Activated T-helper 1 cell treated with anti-CD3 and anti-CD28 coated beads, Interleukin-12 subunit alpha, Interleukin-12 subunit beta, Interleukin-2, Interleukin-4 antibody, amounts not matched to agents 30 ng/mL and 10 ng/mL and 1 ng/mL, durations not matched to agents 14 hours and 24 hours and 36 hours (primary cell): Measurements from ENCODE around the gene ATL2. TPM values are rescaled to one million over a fixed set of nuclear protein-coding genes. Genes with fewer than 3 reads are reported as not detected.
A peak's percentile ranks its signal among the peaks of the same experiment; 100 is the strongest.

Experiments used
- DNase-seq: peaks from one replicate; pipeline ENCODE4 v3.0.0; 2021; ENCODE audit warnings: low spot score
- H3K27ac Mint-ChIP-seq: one replicate; pipeline ENCODE4 v1.8.0; 2021; ENCODE audit warnings: mild to moderate bottlenecking, mixed read lengths
- H3K27me3 Mint-ChIP-seq: one replicate; pipeline ENCODE4 v1.8.0; 2022; ENCODE audit warnings: mild to moderate bottlenecking, moderate library complexity, mixed read lengths; ENCODE audit not compliant: insufficient read depth
- H3K36me3 Mint-ChIP-seq: one replicate; pipeline ENCODE4 v1.8.0; 2021; ENCODE audit warnings: low read depth, mixed read lengths
- H3K4me1 Mint-ChIP-seq: one replicate; pipeline ENCODE4 v1.8.0; 2021; ENCODE audit warnings: low read depth, mixed read lengths
- H3K4me3 Mint-ChIP-seq: one replicate; pipeline ENCODE4 v1.8.0; 2021; ENCODE audit warnings: mild to moderate bottlenecking, moderate library complexity, mixed read lengths
- H3K9me3 Mint-ChIP-seq: one replicate; pipeline ENCODE4 v1.8.0; 2021; ENCODE audit warnings: mixed read lengths
- intact Hi-C: fragments of 100-400 bp; cut with micrococcal nuclease; formaldehyde crosslinking; loops from one replicate; pipeline ENCODE4 v1.15.1; 2024
- total RNA-seq: library from RNA; stranded (reverse); gene quantifications from 2 replicates; pipeline ENCODE4 v1.2.3, GENCODE V29; 2022

ATL2 gene
- total RNA-seq, 1 donor from 2014 or later, result 62.1 TPM

DNA sequence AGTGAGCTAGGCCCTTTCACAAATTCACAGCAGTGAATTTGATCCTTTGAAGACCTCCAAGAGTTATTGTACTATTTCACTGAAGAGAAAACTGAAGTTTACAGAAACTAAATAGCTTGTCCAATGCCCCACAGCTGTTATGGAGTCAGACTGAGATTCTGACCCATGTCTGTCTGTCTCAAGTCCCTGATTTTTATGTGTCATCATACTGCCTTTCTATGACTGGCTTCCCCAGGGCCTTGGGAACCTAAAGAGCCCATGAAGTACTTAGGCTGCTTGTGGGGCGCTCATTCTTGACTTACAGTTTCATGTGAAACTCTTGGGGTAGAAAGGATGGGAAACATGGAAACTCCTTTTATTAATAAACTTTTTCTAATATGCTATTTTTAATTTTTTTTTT lies 107.7 kb downstream of the ATL2 start:
- H3K27ac Mint-ChIP-seq, result no peak overlapping the region

DNA sequence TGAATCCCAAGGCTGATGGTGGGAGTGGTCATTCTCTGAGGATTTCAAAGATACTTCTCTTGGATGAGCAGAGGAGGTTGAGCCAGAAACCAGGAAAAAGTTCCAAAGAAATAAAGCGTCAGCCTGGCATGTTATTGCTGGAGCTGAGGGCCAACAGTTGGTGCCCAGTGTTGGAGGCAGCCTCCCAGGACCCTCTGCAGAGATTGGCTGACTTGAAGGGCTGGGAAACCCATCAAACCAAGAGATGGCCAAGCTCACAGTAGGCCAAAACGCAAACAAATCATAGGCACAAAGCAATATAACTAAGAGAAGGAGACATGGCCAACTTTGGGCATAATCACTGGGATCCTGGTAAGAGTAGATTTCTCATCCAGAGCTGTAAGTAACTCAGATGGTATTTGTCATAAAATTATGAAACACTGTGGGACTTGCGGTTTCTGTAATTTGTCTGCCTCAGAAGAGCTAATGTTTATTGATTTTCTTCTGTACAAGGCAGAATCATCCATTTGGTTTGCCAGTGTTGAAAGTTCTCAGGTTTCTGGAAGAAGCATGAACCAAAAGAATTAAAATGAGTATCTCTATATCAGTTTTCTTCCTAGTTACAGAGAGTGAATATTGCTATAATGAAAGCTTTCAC lies 108.3 kb downstream of the ATL2 start:
- intact Hi-C loops, result no loop called here

More for the DNA sequence above, 107.7 kb downstream of the ATL2 start:
- H3K4me1 Mint-ChIP-seq, result peaks cover 7% of the 10 kb centered on the region
- no peak for DNase-seq
- H3K4me3 Mint-ChIP-seq, result no peak overlapping the region
- H3K27me3 Mint-ChIP-seq, result peaks cover 2% of the 10 kb centered on the region
- peaks cover 4% of the 10 kb centered on the region for H3K36me3 Mint-ChIP-seq
- intact Hi-C loops, result no loop called here
- H3K9me3 Mint-ChIP-seq, result peaks cover 15% of the 10 kb centered on the region

DNA sequence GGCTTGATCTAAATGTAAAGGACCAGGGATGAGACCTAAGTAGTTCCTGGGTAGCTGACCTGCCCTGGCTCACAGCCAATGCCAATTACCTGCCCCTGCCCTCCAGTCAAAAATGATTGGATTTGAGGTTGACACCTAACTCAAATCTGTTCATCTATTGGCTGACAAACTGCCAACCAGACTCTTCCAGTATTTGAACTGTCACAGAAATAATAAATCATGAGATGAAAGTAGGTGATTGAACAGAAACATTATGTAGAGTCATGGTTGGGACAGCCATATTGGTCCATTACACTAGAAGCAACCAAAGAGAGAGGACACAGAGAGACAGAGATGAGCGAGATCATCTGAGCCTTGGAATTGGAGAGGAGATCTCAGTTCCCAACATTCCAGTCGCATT lies 109.1 kb downstream of the ATL2 start:
- intact Hi-C loops, result no loop called here
- H3K4me1 Mint-ChIP-seq, result peaks cover 8% of the 10 kb centered on the region
- no peak overlapping the region for H3K27ac Mint-ChIP-seq
- no peaks in the 10 kb centered on the region for H3K27me3 Mint-ChIP-seq
- no peak overlapping the region for H3K4me3 Mint-ChIP-seq
- peaks cover 15% of the 10 kb centered on the region for H3K9me3 Mint-ChIP-seq
- no peak for DNase-seq
- peaks cover 4% of the 10 kb centered on the region for H3K36me3 Mint-ChIP-seq

More for the DNA sequence above, 108.3 kb downstream of the ATL2 start:
- H3K27ac Mint-ChIP-seq, result no peak overlapping the region
- peaks cover 5% of the 10 kb centered on the region for H3K4me1 Mint-ChIP-seq
- no peak for DNase-seq
- H3K27me3 Mint-ChIP-seq, result peaks cover 1% of the 10 kb centered on the region
- H3K9me3 Mint-ChIP-seq, result peaks cover 15% of the 10 kb centered on the region
- no peak overlapping the region for H3K4me3 Mint-ChIP-seq
- H3K36me3 Mint-ChIP-seq, result peaks cover 4% of the 10 kb centered on the region

- intact Hi-C loops, result no loop called here
- no peak for DNase-seq
- H3K4me3 Mint-ChIP-seq, result no peak overlapping the region
- no peak overlapping the region for H3K27ac Mint-ChIP-seq
- no peaks in the 10 kb centered on the region for H3K27me3 Mint-ChIP-seq
- peaks cover 4% of the 10 kb centered on the region for H3K36me3 Mint-ChIP-seq
- peaks cover 15% of the 10 kb centered on the region for H3K9me3 Mint-ChIP-seq
- peaks cover 11% of the 10 kb centered on the region for H3K4me1 Mint-ChIP-seq
Measured at GRCh38 chr2:38267270-38267925, 109.7 kb downstream of the ATL2 start.

- peaks cover 20% of the 10 kb centered on the region for H3K4me1 Mint-ChIP-seq
- H3K4me3 Mint-ChIP-seq, result no peak overlapping the region
- peaks cover 4% of the 10 kb centered on the region for H3K36me3 Mint-ChIP-seq
- no peaks in the 10 kb centered on the region for H3K27me3 Mint-ChIP-seq
- intact Hi-C loops, result no loop called here
- peak overlapping the region; percentile 59 for H3K27ac Mint-ChIP-seq
- no peak for DNase-seq
- H3K9me3 Mint-ChIP-seq, result peaks cover 15% of the 10 kb centered on the region
Measured at GRCh38 chr2:38266382-38267061, 110.6 kb downstream of the ATL2 start.

- Mint-ChIP-seq H3K27ac (no peak overlapping the region), H3K27me3 (peaks cover 1% of the 10 kb centered on the region), H3K9me3 (peaks cover 15% of the 10 kb centered on the region), H3K4me1 (peaks cover 31% of the 10 kb centered on the region), H3K4me3 (no peak overlapping the region), H3K36me3 (peaks cover 4% of the 10 kb centered on the region)
- intact Hi-C loops, result no loop called here
- no peak for DNase-seq
Measured at GRCh38 chr2:38265461-38265860, 111.6 kb downstream of the ATL2 start.

- no peak overlapping the region for H3K4me3 Mint-ChIP-seq
- peaks cover 35% of the 10 kb centered on the region for H3K4me1 Mint-ChIP-seq
- no peak for DNase-seq
- peaks cover 2% of the 10 kb centered on the region for H3K27me3 Mint-ChIP-seq
- peaks cover 4% of the 10 kb centered on the region for H3K36me3 Mint-ChIP-seq
- intact Hi-C loops, result loop anchor here (5.0 kb wide), 2 partner anchors 77 to 157 kb away; no protein-coding TSS in a partner anchor
- no peak overlapping the region for H3K27ac Mint-ChIP-seq
- H3K9me3 Mint-ChIP-seq, result peaks cover 15% of the 10 kb centered on the region
Measured at GRCh38 chr2:38264396-38265221, 112.5 kb downstream of the ATL2 start.

- Mint-ChIP-seq H3K9me3 (peaks cover 15% of the 10 kb centered on the region), H3K27me3 (peaks cover 2% of the 10 kb centered on the region), H3K36me3 (peaks cover 4% of the 10 kb centered on the region), H3K4me1 (peaks cover 35% of the 10 kb centered on the region), H3K27ac (no peak overlapping the region), H3K4me3 (no peak overlapping the region)
- DNase-seq, result no peak
- intact Hi-C loops, result loop anchor here (2.0 to 5.0 kb wide), 3 partner anchors 76 to 226 kb away; no protein-coding TSS in a partner anchor
Measured at GRCh38 chr2:38263293-38263692, 113.8 kb downstream of the ATL2 start.

GRCh38 chr2:38262069-38262871 lies 114.8 kb downstream of the ATL2 start:
- intact Hi-C loops, result loop anchor here (1.0 to 5.0 kb wide), 4 partner anchors 75 to 225 kb away; partner anchors contain the start of gene ATL2
- Mint-ChIP-seq H3K9me3 (peaks cover 8% of the 10 kb centered on the region), H3K36me3 (peaks cover 4% of the 10 kb centered on the region), H3K4me1 (peaks cover 35% of the 10 kb centered on the region), H3K4me3 (no peak overlapping the region), H3K27me3 (peaks cover 2% of the 10 kb centered on the region), H3K27ac (peak overlapping the region; percentile 4)
- DNase-seq, result no peak

GRCh38 chr2:38261569-38262068 lies 115.5 kb downstream of the ATL2 start:
- H3K4me3 Mint-ChIP-seq, result no peak overlapping the region
- H3K9me3 Mint-ChIP-seq, result peaks cover 4% of the 10 kb centered on the region
- intact Hi-C loops, result loop anchor here (1.0 to 5.0 kb wide), 5 partner anchors 74 to 225 kb away; partner anchors contain the start of genes ATL2 and CYP1B1
- peaks cover 5% of the 10 kb centered on the region for H3K27me3 Mint-ChIP-seq
- no peak for DNase-seq
- H3K4me1 Mint-ChIP-seq, result peaks cover 34% of the 10 kb centered on the region
- H3K36me3 Mint-ChIP-seq, result peaks cover 4% of the 10 kb centered on the region
- H3K27ac Mint-ChIP-seq, result peak overlapping the region; percentile 11

DNA sequence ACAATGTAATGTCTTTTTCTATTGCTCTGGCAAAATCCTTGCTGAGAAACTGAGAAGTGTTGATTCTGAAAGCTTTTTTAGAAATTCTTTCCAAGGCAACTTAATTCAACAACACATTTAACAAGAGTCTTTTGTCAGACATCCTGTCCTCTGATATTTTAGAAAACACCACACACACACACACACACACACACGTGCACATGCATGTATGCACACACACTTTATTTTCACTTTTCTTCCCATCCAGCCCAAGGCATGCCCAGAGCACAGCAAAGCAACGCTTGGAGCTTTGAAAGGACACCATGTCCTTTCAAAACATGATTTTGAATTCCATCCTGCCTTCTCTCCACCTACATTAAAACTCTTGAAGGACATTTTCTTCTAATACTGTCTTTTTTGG lies 116.1 kb downstream of the ATL2 start:
- peaks cover 7% of the 10 kb centered on the region for H3K27me3 Mint-ChIP-seq
- no peaks in the 10 kb centered on the region for H3K9me3 Mint-ChIP-seq
- intact Hi-C loops, result loop anchor here (2.0 to 5.0 kb wide), 3 partner anchors 74 to 184 kb away; partner anchors contain the start of gene CYP1B1
- H3K36me3 Mint-ChIP-seq, result no peaks in the 10 kb centered on the region
- H3K4me1 Mint-ChIP-seq, result peaks cover 29% of the 10 kb centered on the region
- H3K4me3 Mint-ChIP-seq, result no peak overlapping the region
- DNase-seq, result no peak
- peak overlapping the region; percentile 4 for H3K27ac Mint-ChIP-seq
